GM18511 (cell line): ENCODE data around the gene AATK.
"Not testable (repeated sequence)": the region's sequence is repeated elsewhere in the genome, so short reads cannot be mapped to it uniquely, and the experiment has no call there.

ENCODE experiments used
- ATAC-seq: cut with Tn5 transposase; IDR thresholded peaks from one replicate; pipeline ENCODE4 v1.9.1; 2021; ENCODE audit warnings: mild to moderate bottlenecking, moderate library complexity; ENCODE audit not compliant: unreplicated experiment

AATK gene

GRCh38 chr17:81080019-81080418 lies 86.0 kb downstream of the AATK start:
- ATAC-seq = no peak

GRCh38 chr17:81078026-81078913 lies 87.8 kb downstream of the AATK start:
- ATAC-seq = not testable (repeated sequence)

GRCh38 chr17:81076141-81076679 lies 89.8 kb downstream of the AATK start:
- no peak for ATAC-seq

- ATAC-seq = no peak
These were observed 90.7 kb downstream of the AATK start for GRCh38 chr17:81075307-81075706.

- no peak for ATAC-seq
These were observed 91.1 kb downstream of the AATK start for GRCh38 chr17:81074875-81075274.

- ATAC-seq = no peak
These were observed 91.8 kb downstream of the AATK start for GRCh38 chr17:81073967-81074839.

- no peak for ATAC-seq
These were observed 94.0 kb downstream of the AATK start for GRCh38 chr17:81071761-81072741.

- no peak for ATAC-seq
These were observed 95.3 kb downstream of the AATK start for GRCh38 chr17:81070541-81071246.

- no peak for ATAC-seq
These were observed 96.8 kb downstream of the AATK start for GRCh38 chr17:81069135-81069645.

GRCh38 chr17:81068411-81069134 lies 97.4 kb downstream of the AATK start:
- no peak for ATAC-seq

- ATAC-seq = no peak
These were observed 98.6 kb downstream of the AATK start for GRCh38 chr17:81067391-81067811.
